Body of pancreas (tissue), 4 donors: ENCODE measurements around the gene ELL2.

Source experiments
- POLR2A ChIP-seq, 3 donors: fragments of 450-650 bp; IDR thresholded peaks; one replicate each; pipeline ENCODE4 v1.6.1; 2016; ENCODE audit warnings: antibody characterized with exemption in 3 of 3, mild to moderate bottlenecking in 2 of 3
- TF ChIP-seq, protein P1 (sequence below), 7 experiments: fragments of 450-650 bp in 4 of 7; fragments of 200-600 bp in 3 of 7; sonication (generic) in 3 of 7; IDR thresholded peaks; one replicate each; pipeline ENCODE4 v1.5.1; 2016 to 2019; ENCODE audit warnings: antibody characterized with exemption in 7 of 7

DNA sequence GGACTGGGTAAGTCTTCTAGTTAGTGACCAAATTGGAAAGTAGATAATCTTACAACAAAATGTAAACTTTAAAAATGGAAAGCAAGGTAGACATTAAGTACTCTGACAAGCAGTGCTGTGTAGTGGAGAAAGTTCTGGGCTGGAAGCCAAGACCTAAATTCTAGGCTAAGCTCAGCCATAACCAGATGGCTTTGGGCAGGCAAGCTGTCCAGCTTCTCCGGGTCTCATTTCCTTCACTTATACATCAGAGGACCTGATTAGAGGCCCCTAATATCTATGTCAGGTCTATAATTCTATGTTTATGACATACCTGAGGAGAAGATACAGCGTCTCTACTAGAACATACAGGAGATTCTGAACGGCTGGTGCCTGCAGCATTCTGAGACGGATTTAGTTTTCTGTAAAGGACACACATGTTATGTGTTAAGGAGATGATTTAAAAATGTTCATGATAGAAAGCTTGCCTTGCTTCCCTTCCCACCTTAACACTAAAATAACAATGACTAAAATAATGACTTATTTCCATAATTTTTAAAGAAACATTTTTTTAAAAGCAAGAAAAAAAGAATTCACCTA lies 61.2 kb downstream of the ELL2 start:
- TF ChIP-seq, protein P1, sequence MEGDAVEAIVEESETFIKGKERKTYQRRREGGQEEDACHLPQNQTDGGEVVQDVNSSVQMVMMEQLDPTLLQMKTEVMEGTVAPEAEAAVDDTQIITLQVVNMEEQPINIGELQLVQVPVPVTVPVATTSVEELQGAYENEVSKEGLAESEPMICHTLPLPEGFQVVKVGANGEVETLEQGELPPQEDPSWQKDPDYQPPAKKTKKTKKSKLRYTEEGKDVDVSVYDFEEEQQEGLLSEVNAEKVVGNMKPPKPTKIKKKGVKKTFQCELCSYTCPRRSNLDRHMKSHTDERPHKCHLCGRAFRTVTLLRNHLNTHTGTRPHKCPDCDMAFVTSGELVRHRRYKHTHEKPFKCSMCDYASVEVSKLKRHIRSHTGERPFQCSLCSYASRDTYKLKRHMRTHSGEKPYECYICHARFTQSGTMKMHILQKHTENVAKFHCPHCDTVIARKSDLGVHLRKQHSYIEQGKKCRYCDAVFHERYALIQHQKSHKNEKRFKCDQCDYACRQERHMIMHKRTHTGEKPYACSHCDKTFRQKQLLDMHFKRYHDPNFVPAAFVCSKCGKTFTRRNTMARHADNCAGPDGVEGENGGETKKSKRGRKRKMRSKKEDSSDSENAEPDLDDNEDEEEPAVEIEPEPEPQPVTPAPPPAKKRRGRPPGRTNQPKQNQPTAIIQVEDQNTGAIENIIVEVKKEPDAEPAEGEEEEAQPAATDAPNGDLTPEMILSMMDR (IDR thresholded peaks at IDR 0.05): no peak
- no peak for TF ChIP-seq POLR2A (IDR thresholded peaks at IDR 0.05)
